ENCODE results near the gene POU6F2. TPM values are rescaled to one million over a fixed set of nuclear protein-coding genes. Genes with fewer than 3 reads are reported as not detected.
"Not testable (repeated sequence)": the region's sequence is repeated elsewhere in the genome, so short reads cannot be mapped to it uniquely, and the experiment has no call there.

Gene POU6F2
- polyA plus RNA-seq, 2 donors: 0.08 to 0.12 TPM

DNA sequence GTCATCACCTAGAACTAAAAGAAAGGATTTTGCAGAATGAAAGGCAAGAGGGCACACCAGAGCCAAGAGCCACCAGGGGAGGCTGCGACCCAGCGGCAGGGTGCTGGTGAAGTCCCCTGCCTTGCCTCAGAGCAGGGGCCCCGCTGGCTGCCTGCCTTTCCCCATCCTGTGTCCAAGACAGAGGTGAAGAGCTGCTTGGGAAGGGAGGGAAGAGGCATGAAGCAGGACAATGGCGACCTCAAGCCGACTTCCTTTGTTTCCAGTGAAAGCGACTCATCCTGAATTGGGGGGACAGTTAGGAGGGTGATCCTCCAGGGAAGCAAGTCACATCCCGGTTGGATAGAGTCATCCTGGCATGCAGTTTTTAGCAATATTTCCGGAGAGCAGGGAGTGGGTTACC lies 333.0 kb downstream of the POU6F2 start:
- no peak overlapping the region for H3K4me3 ChIP-seq (ENCODE audit: low read depth in 1 of 2, low read length in 2 of 2)
- H3K9me3 ChIP-seq (ENCODE audit: control insufficient read depth in 2 of 2, insufficient read depth in 1 of 2, low read depth in 1 of 2, low read length in 1 of 2): no peaks in the 10 kb centered on the region
- 65 to 70% methylated on average over 8 of the region's 8 CpGs for WGBS, 2 donors
- no peaks in the 10 kb centered on the region for H3K36me3 ChIP-seq (ENCODE audit: control insufficient read depth in 2 of 2, insufficient read depth in 2 of 2, low read length in 1 of 2)
- H3K27ac ChIP-seq (ENCODE audit: low read depth in 2 of 2, low read length in 1 of 2): no peak overlapping the region
- no peaks in the 10 kb centered on the region for H3K4me1 ChIP-seq (ENCODE audit: control insufficient read depth in 2 of 2, insufficient read depth in 2 of 2, low read length in 1 of 2)
- no peaks in the 10 kb centered on the region for H3K27me3 ChIP-seq (ENCODE audit: control insufficient read depth in 1 of 2, insufficient read depth in 2 of 2, low read length in 2 of 2)

DNA sequence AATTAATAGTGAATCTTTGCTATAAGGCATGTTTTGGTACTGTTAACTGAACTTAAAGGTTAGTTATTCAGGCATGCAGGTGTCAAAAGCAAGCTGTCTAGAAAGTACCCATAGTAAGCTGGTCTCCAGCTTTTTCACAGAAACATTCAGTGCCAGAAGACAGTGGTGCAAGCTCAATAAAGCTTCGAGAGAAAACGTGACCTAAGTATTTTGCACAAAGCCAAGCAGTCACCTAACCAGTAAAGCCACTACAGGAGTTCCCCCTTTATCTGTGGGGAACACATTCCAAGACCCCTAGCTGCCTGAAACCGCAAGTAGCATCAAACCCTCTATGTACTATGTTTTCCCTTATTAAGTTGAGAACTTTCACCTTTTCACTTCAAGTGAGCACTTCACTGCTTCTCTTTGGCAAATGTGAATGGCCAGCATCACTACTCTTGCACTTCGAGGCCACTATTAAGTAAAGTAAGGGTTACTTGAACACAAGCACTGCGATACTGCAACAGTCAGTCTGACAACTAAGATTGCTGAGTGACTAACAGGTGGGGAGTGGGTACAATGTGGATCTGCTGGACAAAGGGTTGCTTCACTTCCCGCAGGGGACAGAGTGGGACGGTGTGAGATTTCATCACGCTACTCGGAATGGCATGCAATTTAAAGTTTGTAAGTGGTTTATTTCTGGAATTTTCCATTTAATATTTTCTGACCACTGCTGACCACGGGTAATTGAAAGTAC lies 334.7 kb downstream of the POU6F2 start:
- 76 to 77% methylated on average over 10 of the region's 10 CpGs for WGBS, 2 donors
- Histone ChIP-seq H3K27ac (ENCODE audit: low read depth in 2 of 2, low read length in 1 of 2) (no peak overlapping the region), H3K27me3 (ENCODE audit: control insufficient read depth in 1 of 2, insufficient read depth in 2 of 2, low read length in 2 of 2) (no peaks in the 10 kb centered on the region), H3K4me1 (ENCODE audit: control insufficient read depth in 2 of 2, insufficient read depth in 2 of 2, low read length in 1 of 2) (no peaks in the 10 kb centered on the region), H3K36me3 (ENCODE audit: control insufficient read depth in 2 of 2, insufficient read depth in 2 of 2, low read length in 1 of 2) (no peaks in the 10 kb centered on the region), H3K4me3 (ENCODE audit: low read depth in 1 of 2, low read length in 2 of 2) (no peak overlapping the region), H3K9me3 (ENCODE audit: control insufficient read depth in 2 of 2, insufficient read depth in 1 of 2, low read depth in 1 of 2, low read length in 1 of 2) (no peaks in the 10 kb centered on the region)

DNA sequence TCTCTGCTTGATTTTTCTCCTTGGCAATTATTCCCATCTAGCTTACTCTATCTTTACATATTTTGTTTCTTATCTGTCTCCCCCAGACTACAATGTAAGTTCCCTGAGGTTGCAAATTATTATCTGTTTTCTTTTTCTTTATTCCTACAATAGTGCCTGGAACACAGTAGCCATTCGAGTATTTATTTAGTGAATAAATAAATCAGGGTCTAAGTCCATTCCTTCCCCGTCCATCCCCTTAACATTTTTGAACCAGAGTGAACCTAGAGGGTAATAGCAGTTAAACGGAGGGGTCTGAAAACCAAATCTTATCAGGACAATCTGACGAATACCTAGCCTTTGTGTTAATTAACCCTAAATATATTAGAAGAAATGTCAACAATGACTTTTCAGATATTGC lies 335.7 kb downstream of the POU6F2 start:
- 53 to 63% methylated on average over 4 of the region's 4 CpGs for WGBS, 2 donors

DNA sequence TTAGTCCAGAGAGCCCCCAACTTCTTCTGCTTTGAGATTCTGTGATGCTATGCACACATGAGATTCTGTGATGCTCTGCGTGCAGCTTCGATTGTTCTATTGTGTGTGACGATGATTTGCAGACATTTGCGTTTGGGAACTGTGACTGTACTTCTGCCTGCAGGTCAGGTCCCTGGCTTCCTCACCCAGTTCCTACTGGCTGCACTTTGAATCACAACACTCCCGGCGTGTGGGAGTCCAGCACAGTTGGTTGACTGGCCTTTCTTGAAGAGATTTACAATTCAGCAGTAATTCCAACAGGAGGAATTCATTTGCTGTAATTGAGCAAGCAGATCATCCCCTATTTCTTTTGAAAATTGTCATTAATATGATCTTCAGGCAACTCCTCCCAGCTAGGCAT lies 336.3 kb downstream of the POU6F2 start:
- H3K27me3 ChIP-seq (ENCODE audit: control insufficient read depth in 1 of 2, insufficient read depth in 2 of 2, low read length in 2 of 2): no peaks in the 10 kb centered on the region
- no peaks in the 10 kb centered on the region for H3K9me3 ChIP-seq (ENCODE audit: control insufficient read depth in 2 of 2, insufficient read depth in 1 of 2, low read depth in 1 of 2, low read length in 1 of 2)
- H3K4me3 ChIP-seq (ENCODE audit: low read depth in 1 of 2, low read length in 2 of 2): no peak overlapping the region
- no peaks in the 10 kb centered on the region for H3K4me1 ChIP-seq (ENCODE audit: control insufficient read depth in 2 of 2, insufficient read depth in 2 of 2, low read length in 1 of 2)
- 68 to 75% methylated on average over 6 of the region's 6 CpGs for WGBS, 2 donors
- H3K36me3 ChIP-seq (ENCODE audit: control insufficient read depth in 2 of 2, insufficient read depth in 2 of 2, low read length in 1 of 2): no peaks in the 10 kb centered on the region
- H3K27ac ChIP-seq (ENCODE audit: low read depth in 2 of 2, low read length in 1 of 2): no peak overlapping the region

More for the DNA sequence above, 335.7 kb downstream of the POU6F2 start:
- no peak overlapping the region for H3K4me3 ChIP-seq (ENCODE audit: low read depth in 1 of 2, low read length in 2 of 2)
- no peaks in the 10 kb centered on the region for H3K9me3 ChIP-seq (ENCODE audit: control insufficient read depth in 2 of 2, insufficient read depth in 1 of 2, low read depth in 1 of 2, low read length in 1 of 2)
- H3K27me3 ChIP-seq (ENCODE audit: control insufficient read depth in 1 of 2, insufficient read depth in 2 of 2, low read length in 2 of 2): no peaks in the 10 kb centered on the region
- H3K36me3 ChIP-seq (ENCODE audit: control insufficient read depth in 2 of 2, insufficient read depth in 2 of 2, low read length in 1 of 2): no peaks in the 10 kb centered on the region
- no peaks in the 10 kb centered on the region for H3K4me1 ChIP-seq (ENCODE audit: control insufficient read depth in 2 of 2, insufficient read depth in 2 of 2, low read length in 1 of 2)
- H3K27ac ChIP-seq (ENCODE audit: low read depth in 2 of 2, low read length in 1 of 2): no peak overlapping the region

DNA sequence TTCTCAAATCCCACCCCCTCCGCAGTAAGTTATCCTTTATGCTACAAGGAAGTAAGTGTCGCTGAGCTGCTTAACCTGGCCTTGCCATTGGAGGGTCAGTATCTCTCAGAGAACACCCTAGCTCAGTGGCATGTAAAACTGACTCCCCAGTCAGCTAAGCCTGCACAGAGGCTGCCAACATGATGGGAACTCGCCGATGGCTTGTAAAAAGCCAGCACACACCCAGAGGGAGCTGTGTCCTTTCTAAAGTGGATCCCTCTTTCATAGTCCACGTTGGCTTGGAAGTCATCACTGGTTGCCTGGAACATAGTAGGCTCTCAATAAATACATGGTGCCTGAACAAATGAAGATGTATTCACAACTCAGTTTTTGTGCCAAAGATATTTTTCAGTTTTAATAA lies 339.4 kb downstream of the POU6F2 start:
- Histone ChIP-seq H3K27me3 (ENCODE audit: control insufficient read depth in 1 of 2, insufficient read depth in 2 of 2, low read length in 2 of 2) (no peaks in the 10 kb centered on the region), H3K27ac (ENCODE audit: low read depth in 2 of 2, low read length in 1 of 2) (no peak overlapping the region), H3K9me3 (ENCODE audit: control insufficient read depth in 2 of 2, insufficient read depth in 1 of 2, low read depth in 1 of 2, low read length in 1 of 2) (no peaks in the 10 kb centered on the region), H3K4me1 (ENCODE audit: control insufficient read depth in 2 of 2, insufficient read depth in 2 of 2, low read length in 1 of 2) (no peaks in the 10 kb centered on the region), H3K36me3 (ENCODE audit: control insufficient read depth in 2 of 2, insufficient read depth in 2 of 2, low read length in 1 of 2) (no peaks in the 10 kb centered on the region), H3K4me3 (ENCODE audit: low read depth in 1 of 2, low read length in 2 of 2) (no peak overlapping the region)
- 73 to 84% methylated on average over 5 of the region's 5 CpGs for WGBS, 2 donors

DNA sequence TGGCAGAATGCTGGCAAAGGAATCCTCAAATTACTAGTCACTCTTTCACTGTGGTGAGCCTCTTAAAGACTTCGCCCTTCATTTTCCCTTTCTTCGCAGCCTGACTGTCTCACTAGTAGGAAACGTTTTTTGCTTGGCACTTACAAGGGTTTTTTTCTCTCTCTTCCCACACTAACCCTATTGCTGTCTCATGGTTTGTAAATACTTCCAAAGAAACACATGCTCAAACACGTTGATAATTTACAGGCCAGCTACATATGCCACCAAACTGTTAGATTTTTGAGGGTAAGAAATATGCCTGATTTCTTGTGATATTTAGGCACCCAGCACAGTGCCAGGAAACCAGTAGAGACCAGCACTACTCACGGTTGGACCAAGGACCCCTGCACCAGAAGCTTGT lies 340.2 kb downstream of the POU6F2 start:
- Histone ChIP-seq H3K36me3 (ENCODE audit: control insufficient read depth in 2 of 2, insufficient read depth in 2 of 2, low read length in 1 of 2) (no peaks in the 10 kb centered on the region), H3K4me1 (ENCODE audit: control insufficient read depth in 2 of 2, insufficient read depth in 2 of 2, low read length in 1 of 2) (no peaks in the 10 kb centered on the region), H3K27me3 (ENCODE audit: control insufficient read depth in 1 of 2, insufficient read depth in 2 of 2, low read length in 2 of 2) (no peaks in the 10 kb centered on the region), H3K4me3 (ENCODE audit: low read depth in 1 of 2, low read length in 2 of 2) (no peak overlapping the region), H3K27ac (ENCODE audit: low read depth in 2 of 2, low read length in 1 of 2) (no peak overlapping the region), H3K9me3 (ENCODE audit: control insufficient read depth in 2 of 2, insufficient read depth in 1 of 2, low read depth in 1 of 2, low read length in 1 of 2) (no peaks in the 10 kb centered on the region)
- WGBS, 2 donors: 39 to 58% methylated on average over 5 of the region's 5 CpGs

DNA sequence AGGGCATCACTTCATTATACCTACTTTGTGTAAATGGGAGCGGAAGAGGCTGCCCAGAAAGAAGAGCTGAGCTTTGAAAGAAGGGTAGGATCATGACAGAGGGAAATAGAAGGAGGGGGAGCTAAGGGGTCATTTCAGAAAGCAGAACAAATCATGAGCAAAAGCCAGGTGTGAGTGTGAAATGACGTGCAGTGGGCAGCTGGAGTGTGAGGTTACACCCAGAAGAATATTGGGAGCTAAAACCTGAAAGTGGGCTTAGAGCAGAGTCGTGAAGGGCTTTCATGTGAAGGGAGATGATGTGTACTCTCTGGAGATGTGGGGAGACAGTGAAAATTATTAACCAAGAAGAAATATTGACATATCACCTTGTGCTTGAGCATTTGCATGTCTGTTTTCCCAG lies 343.5 kb downstream of the POU6F2 start:
- WGBS, 2 donors: 47 to 62% methylated on average over 3 of the region's 3 CpGs
- H3K4me3 ChIP-seq (ENCODE audit: low read depth in 1 of 2, low read length in 2 of 2): no peak overlapping the region
- H3K27me3 ChIP-seq (ENCODE audit: control insufficient read depth in 1 of 2, insufficient read depth in 2 of 2, low read length in 2 of 2): no peaks in the 10 kb centered on the region
- no peaks in the 10 kb centered on the region for H3K9me3 ChIP-seq (ENCODE audit: control insufficient read depth in 2 of 2, insufficient read depth in 1 of 2, low read depth in 1 of 2, low read length in 1 of 2)
- no peak overlapping the region for H3K27ac ChIP-seq (ENCODE audit: low read depth in 2 of 2, low read length in 1 of 2)
- no peaks in the 10 kb centered on the region for H3K4me1 ChIP-seq (ENCODE audit: control insufficient read depth in 2 of 2, insufficient read depth in 2 of 2, low read length in 1 of 2)
- no peaks in the 10 kb centered on the region for H3K36me3 ChIP-seq (ENCODE audit: control insufficient read depth in 2 of 2, insufficient read depth in 2 of 2, low read length in 1 of 2)

DNA sequence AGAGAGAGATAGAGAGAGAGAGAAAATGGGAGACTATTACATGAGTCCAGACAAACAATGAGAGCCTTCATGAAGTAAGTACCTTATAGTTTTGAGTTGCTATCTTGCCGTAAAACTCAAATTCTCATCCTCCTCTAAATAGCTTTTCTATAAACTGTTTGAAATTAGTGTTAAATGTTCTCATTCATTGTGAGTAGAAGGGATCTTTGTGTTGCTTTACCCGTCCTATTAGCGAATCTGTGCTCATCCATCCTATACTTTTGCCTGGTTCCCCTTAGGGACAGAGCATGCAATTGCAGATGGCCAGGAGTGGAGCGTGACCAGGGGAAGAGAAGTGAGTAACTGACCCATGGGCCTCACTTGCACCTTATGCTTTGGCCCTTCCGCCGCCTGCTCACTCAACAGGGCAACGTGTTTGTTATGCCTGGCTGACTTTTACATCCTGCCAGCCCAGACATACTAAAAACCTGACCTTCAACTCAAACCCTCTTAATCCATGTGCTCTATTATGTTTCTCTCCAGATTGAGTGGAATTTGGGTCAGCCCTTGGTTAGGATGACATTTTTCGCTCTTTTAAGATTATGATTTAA lies 344.3 kb downstream of the POU6F2 start:
- Histone ChIP-seq H3K27me3 (ENCODE audit: control insufficient read depth in 1 of 2, insufficient read depth in 2 of 2, low read length in 2 of 2) (no peaks in the 10 kb centered on the region), H3K9me3 (ENCODE audit: control insufficient read depth in 2 of 2, insufficient read depth in 1 of 2, low read depth in 1 of 2, low read length in 1 of 2) (no peaks in the 10 kb centered on the region), H3K36me3 (ENCODE audit: control insufficient read depth in 2 of 2, insufficient read depth in 2 of 2, low read length in 1 of 2) (no peaks in the 10 kb centered on the region), H3K4me1 (ENCODE audit: control insufficient read depth in 2 of 2, insufficient read depth in 2 of 2, low read length in 1 of 2) (no peaks in the 10 kb centered on the region), H3K27ac (ENCODE audit: low read depth in 2 of 2, low read length in 1 of 2) (no peak overlapping the region), H3K4me3 (ENCODE audit: low read depth in 1 of 2, low read length in 2 of 2) (no peak overlapping the region)
- WGBS, 2 donors: 83% methylated on average over 8 of the region's 8 CpGs

DNA sequence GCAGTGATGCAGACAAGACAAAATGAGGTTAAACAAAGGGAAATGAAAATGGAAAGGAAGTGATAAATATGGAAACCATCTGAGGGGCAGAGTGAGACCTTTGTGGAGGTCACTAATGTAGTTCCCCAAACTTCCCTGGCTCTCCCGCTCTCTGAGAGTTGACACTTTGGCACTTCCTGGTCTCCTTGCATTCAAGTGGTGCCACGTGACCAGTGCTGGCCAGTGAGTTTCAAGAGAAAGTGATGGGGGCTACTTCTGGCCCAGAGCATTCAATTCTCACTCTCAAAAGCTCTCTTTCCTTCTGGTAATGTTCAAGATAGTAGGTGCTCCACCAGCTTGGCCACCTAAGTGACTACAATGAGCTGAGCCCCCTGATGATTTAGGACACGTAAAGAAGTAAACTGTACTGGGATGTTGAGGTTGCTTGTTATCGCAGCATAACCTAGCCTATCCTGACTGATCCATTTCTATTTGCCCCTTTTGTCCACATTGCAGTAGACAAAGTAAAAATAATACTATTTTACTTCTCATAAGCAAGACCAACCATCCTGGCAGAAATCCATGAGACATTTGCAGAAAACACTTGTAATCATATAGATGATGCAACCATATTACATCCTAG lies 346.5 kb downstream of the POU6F2 start:
- no peak overlapping the region for H3K4me3 ChIP-seq (ENCODE audit: low read depth in 1 of 2, low read length in 2 of 2)
- H3K36me3 ChIP-seq (ENCODE audit: control insufficient read depth in 2 of 2, insufficient read depth in 2 of 2, low read length in 1 of 2): no peaks in the 10 kb centered on the region
- WGBS, 2 donors: 88 to 90% methylated on average over 4 of the region's 4 CpGs
- H3K4me1 ChIP-seq (ENCODE audit: control insufficient read depth in 2 of 2, insufficient read depth in 2 of 2, low read length in 1 of 2): no peaks in the 10 kb centered on the region
- peaks cover 0 to 2% of the 10 kb centered on the region in 2 donors for H3K27me3 ChIP-seq (ENCODE audit: control insufficient read depth in 1 of 2, insufficient read depth in 2 of 2, low read length in 2 of 2)
- no peaks in the 10 kb centered on the region for H3K9me3 ChIP-seq (ENCODE audit: control insufficient read depth in 2 of 2, insufficient read depth in 1 of 2, low read depth in 1 of 2, low read length in 1 of 2)
- H3K27ac ChIP-seq (ENCODE audit: low read depth in 2 of 2, low read length in 1 of 2): no peak overlapping the region

DNA sequence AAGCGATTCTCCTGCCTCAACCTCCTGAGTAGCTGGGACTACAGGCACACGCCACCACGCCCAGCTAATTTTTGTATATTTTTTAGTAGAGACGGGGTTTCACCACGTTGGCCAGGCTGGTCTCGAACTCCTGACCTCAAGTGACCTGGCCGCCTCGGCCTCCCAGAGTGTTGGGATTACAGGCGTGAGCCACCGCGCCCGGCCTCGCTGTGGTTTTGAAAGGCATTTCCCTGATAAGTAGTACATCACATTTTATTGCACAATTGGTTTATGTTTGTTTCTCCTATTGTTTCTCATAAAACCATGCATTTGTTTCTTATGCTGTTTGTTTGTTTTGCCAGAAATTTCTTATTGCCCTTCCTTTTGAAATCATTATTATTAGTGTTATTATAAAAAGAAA lies 353.9 kb downstream of the POU6F2 start:
- not testable (repeated sequence) for H3K4me1 ChIP-seq (ENCODE audit: control insufficient read depth in 2 of 2, insufficient read depth in 2 of 2, low read length in 1 of 2); H3K27me3 ChIP-seq (ENCODE audit: control insufficient read depth in 1 of 2, insufficient read depth in 2 of 2, low read length in 2 of 2); H3K4me3 ChIP-seq (ENCODE audit: low read depth in 1 of 2, low read length in 2 of 2); H3K36me3 ChIP-seq (ENCODE audit: control insufficient read depth in 2 of 2, insufficient read depth in 2 of 2, low read length in 1 of 2); H3K9me3 ChIP-seq (ENCODE audit: control insufficient read depth in 2 of 2, insufficient read depth in 1 of 2, low read depth in 1 of 2, low read length in 1 of 2); H3K27ac ChIP-seq (ENCODE audit: low read depth in 2 of 2, low read length in 1 of 2)
- WGBS, 2 donors: 80 to 83% methylated on average over 13 of the region's 13 CpGs
